Stimulated activated CD4-positive, alpha-beta T cell treated with anti-CD3 and anti-CD28 coated beads, TNF-alpha, amount 100 ng/mL, for 1 hour (primary cell): ENCODE data around the gene PCK2.
A peak's percentile ranks its signal among the peaks of the same experiment; 100 is the strongest.

Experiments
- DNase-seq, 3 donors: peaks; one replicate each; pipeline ENCODE4 v3.0.0-alpha.2; 2020; ENCODE audit warnings: low read depth in 3 of 3, low spot score in 1 of 3

The PCK2 gene

GRCh38 chr14:24074625-24075484 lies 19.3 kb upstream of the PCK2 start:
- DNase-seq, result no peak

- DNase-seq, result no peak
Measured at GRCh38 chr14:24075485-24076301, 18.4 kb upstream of the PCK2 start.

- no peak for DNase-seq
Measured at GRCh38 chr14:24076302-24076601, 17.9 kb upstream of the PCK2 start.

GRCh38 chr14:24077086-24077485 lies 17.0 kb upstream of the PCK2 start:
- DNase-seq, result no peak

- DNase-seq, result no peak
Measured at GRCh38 chr14:24078146-24078545, 16.0 kb upstream of the PCK2 start.

- no peak for DNase-seq
Measured at GRCh38 chr14:24079491-24080141, 14.5 kb upstream of the PCK2 start.

- DNase-seq, result no peak
Measured at GRCh38 chr14:24080142-24080530, 14.0 kb upstream of the PCK2 start.

GRCh38 chr14:24080888-24081738 lies 13.0 kb upstream of the PCK2 start:
- peak in 2 of 3 donors; percentile 30 to 54 for DNase-seq

GRCh38 chr14:24081739-24082211 lies 12.3 kb upstream of the PCK2 start:
- no peak for DNase-seq

- no peak for DNase-seq
Measured at GRCh38 chr14:24082411-24083080, 11.6 kb upstream of the PCK2 start.

- no peak for DNase-seq
Measured at GRCh38 chr14:24083462-24083861, 10.6 kb upstream of the PCK2 start.

GRCh38 chr14:24084440-24084839 lies 9.7 kb upstream of the PCK2 start:
- no peak for DNase-seq

GRCh38 chr14:24085215-24085614 lies 8.9 kb upstream of the PCK2 start:
- no peak for DNase-seq

GRCh38 chr14:24086193-24086955 lies 7.7 kb upstream of the PCK2 start:
- DNase-seq, result no peak

- DNase-seq, result no peak
Measured at GRCh38 chr14:24087004-24087403, 7.1 kb upstream of the PCK2 start.

- no peak for DNase-seq
Measured at GRCh38 chr14:24088095-24088494, 6.0 kb upstream of the PCK2 start.

GRCh38 chr14:24089890-24090289 lies 4.2 kb upstream of the PCK2 start:
- DNase-seq, result no peak

GRCh38 chr14:24092110-24092504 lies 2.0 kb upstream of the PCK2 start:
- no peak for DNase-seq

GRCh38 chr14:24092505-24093206 lies 1.5 kb upstream of the PCK2 start:
- no peak for DNase-seq
